Middle frontal gyrus (tissue), 1 donor: ENCODE data around the gene ANKRD42.
A peak's percentile ranks its signal among the peaks of the same experiment; 100 is the strongest.

ENCODE experiments used
- DNase-seq: peaks from one replicate; pipeline ENCODE4 v3.0.0-alpha.2; 2015; ENCODE audit warnings: low spot score; ENCODE audit errors: extremely low spot score

Gene ANKRD42

GRCh38 chr11:83285771-83286528 is 92.4 kb downstream of the ANKRD42 start, which contains the start of gene CCDC90B:
CCDC90B (minus strand) TSS chr11:83286367; CDS start chr11:83285972, 395 bp downstream.
- DNase-seq, result peak; percentile 99

GRCh38 chr11:83287631-83288030 is 94.1 kb downstream of the ANKRD42 start:
- DNase-seq, result no peak

DNA sequence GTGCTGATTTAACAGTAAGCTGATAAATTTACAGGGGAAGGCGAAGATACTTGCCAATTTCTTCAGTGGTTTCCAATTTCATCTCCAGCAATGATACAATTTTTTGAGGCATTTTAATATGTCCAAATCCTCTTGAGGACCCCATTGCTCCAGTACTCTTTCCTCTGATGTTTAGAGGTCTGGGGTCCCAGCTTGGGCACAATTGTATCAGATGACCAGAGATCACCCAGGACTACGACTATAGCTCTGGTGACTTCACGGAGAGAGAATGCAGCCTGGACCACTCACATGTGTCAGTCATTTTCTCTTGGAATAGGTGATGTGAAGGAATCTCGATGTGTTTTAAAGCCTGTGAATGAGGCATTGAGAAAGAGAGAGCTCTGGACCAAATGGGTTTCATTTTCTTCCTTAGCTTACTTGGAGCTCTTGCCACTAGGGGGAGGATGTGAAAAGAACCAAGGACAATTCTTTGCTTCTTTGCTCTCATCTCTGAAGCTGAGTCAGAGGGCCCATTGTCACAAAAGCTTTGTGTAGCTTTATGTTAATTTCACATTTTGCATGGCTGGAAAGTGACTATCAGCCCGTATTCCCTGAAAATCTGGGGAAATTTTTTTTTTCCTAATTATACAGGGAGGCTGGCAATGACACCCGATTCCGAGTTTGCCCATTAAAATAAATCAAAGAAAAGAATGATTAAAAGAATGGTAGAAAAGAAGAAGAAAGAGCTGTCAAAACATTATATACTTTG is 99.4 kb downstream of the ANKRD42 start:
- peak; percentile 86 for DNase-seq

DNA sequence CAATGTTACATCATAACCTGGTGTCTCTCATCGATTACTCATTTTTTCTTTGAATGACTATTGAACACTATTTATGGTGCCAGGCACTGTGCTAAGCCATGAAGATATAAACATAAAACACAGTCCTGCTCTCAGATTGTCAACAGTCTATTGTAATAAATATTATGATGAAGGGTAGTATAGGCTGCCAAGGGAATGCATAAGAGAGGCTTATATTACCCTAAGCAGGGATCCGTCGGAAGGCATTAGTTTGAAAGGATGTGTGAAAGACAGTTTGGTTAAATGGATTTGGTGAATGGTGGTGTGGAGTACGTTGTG is 99.9 kb downstream of the ANKRD42 start:
- no peak for DNase-seq

DNA sequence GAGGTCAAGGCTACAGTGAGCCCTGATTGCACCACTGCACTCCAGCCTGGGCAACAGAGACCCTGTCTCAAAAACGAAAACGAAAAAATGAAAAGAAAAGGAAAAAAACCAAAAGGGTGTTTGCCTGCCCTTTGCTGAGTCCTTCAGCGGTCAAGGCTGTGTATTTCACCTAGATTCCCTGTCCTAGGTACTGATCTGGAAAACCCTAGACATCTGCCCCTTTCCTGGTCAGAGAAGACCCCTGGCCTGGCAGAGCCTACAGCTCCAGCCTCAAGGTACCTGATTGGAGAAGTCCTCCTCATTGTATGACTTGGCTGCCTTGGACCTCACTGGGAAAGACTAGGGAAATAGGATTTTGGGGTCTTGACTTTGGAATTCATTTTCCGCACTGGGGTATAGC is 100.7 kb downstream of the ANKRD42 start:
- DNase-seq, result no peak
